ENCODE results near the gene MAGI1. TPM values are rescaled to one million over a fixed set of nuclear protein-coding genes. Genes with fewer than 3 reads are reported as not detected.
"Not testable (repeated sequence)": the region's sequence is repeated elsewhere in the genome, so short reads cannot be mapped to it uniquely, and the experiment has no call there.

The MAGI1 gene
- polyA plus RNA-seq, 1 donor: 32.7 TPM

GRCh38 chr3:65619888-65620287 lies 418.8 kb downstream of the MAGI1 start:
- no peak for DNase-seq

GRCh38 chr3:65619451-65619881 lies 419.3 kb downstream of the MAGI1 start:
- DNase-seq: no peak

GRCh38 chr3:65618599-65618998 lies 420.1 kb downstream of the MAGI1 start:
- no peak for DNase-seq

- DNase-seq: no peak
Measured at GRCh38 chr3:65617787-65618186, 420.9 kb downstream of the MAGI1 start.

- no peak for DNase-seq
Measured at GRCh38 chr3:65617209-65617608, 421.5 kb downstream of the MAGI1 start.

GRCh38 chr3:65616563-65616962 lies 422.2 kb downstream of the MAGI1 start:
- no peak for DNase-seq

GRCh38 chr3:65615329-65615728 lies 423.4 kb downstream of the MAGI1 start:
- no peak for DNase-seq

GRCh38 chr3:65614585-65614984 lies 424.1 kb downstream of the MAGI1 start:
- DNase-seq: no peak

GRCh38 chr3:65607965-65608460 lies 430.7 kb downstream of the MAGI1 start:
- DNase-seq: not testable (repeated sequence)

GRCh38 chr3:65607101-65607500 lies 431.6 kb downstream of the MAGI1 start:
- no peak for DNase-seq

- DNase-seq: no peak
Measured at GRCh38 chr3:65605876-65606432, 432.8 kb downstream of the MAGI1 start.

- no peak for DNase-seq
Measured at GRCh38 chr3:65604863-65605526, 433.7 kb downstream of the MAGI1 start.

- no peak for DNase-seq
Measured at GRCh38 chr3:65603631-65604030, 435.1 kb downstream of the MAGI1 start.

GRCh38 chr3:65600888-65601287 lies 437.8 kb downstream of the MAGI1 start:
- no peak for DNase-seq

GRCh38 chr3:65597952-65598413 lies 440.7 kb downstream of the MAGI1 start:
- DNase-seq: peak; percentile 46

- DNase-seq: peak; percentile 50
Measured at GRCh38 chr3:65597226-65597951, 441.3 kb downstream of the MAGI1 start.

- DNase-seq: peak; percentile 14
Measured at GRCh38 chr3:65596571-65597225, 442.0 kb downstream of the MAGI1 start.

GRCh38 chr3:65596029-65596300 lies 442.8 kb downstream of the MAGI1 start:
- no peak for DNase-seq

GRCh38 chr3:65595222-65596028 lies 443.3 kb downstream of the MAGI1 start:
- no peak for DNase-seq

GRCh38 chr3:65593780-65594752 lies 444.7 kb downstream of the MAGI1 start:
- no peak for DNase-seq

- DNase-seq: no peak
Measured at GRCh38 chr3:65591313-65591712, 447.4 kb downstream of the MAGI1 start.

All from left kidney (tissue), 2 donors.